Measurements from ENCODE around the gene FBXW4.

GRCh38 chr10:101639141-101639900 lies 55.6 kb downstream of the FBXW4 start:
- no peak for TF ChIP-seq POLR2A (IDR thresholded peaks at IDR 0.05; ENCODE audit: low read depth, low read length)
- TF ChIP-seq POLR2AphosphoS5 (IDR thresholded peaks at IDR 0.05; ENCODE audit: low read depth, low read length), result no peak
- no peak for TF ChIP-seq TAF1 (IDR thresholded peaks at IDR 0.05; ENCODE audit: low read depth, low read length)

Data from GM12891 (cell line).